Astrocyte of the spinal cord (primary cell): ENCODE measurements around the gene CELF1.
A peak's percentile ranks its signal among the peaks of the same experiment; 100 is the strongest.
"Not testable (repeated sequence)": the region's sequence is repeated elsewhere in the genome, so short reads cannot be mapped to it uniquely, and the experiment has no call there.

Experiments used
- DNase-seq: peaks from one replicate; pipeline ENCODE4 v3.0.0; 2011; ENCODE audit warnings: low read depth, low spot score
- H3K4me3 ChIP-seq: 2 replicates; pipeline ENCODE4 v1.5.1; 2011; ENCODE audit warnings: low read depth, mild to moderate bottlenecking, low read length, moderate library complexity
- CTCF ChIP-seq: IDR thresholded peaks from 2 replicates; pipeline ENCODE4 v1.5.1; 2012; ENCODE audit warnings: low read depth, mild to moderate bottlenecking, low read length, inconsistent platforms
- in situ Hi-C: cut with HindIII; loops from 2 replicates; pipeline ENCODE4 v1.10.0; 2017; ENCODE audit warnings: low sequenced_read_pairs

CELF1 gene

GRCh38 chr11:47454258-47454671 is 98.7 kb downstream of the CELF1 start:
- in situ Hi-C loops, H3K4me3 ChIP-seq: not testable (repeated sequence)
- peak; percentile 85 for DNase-seq
- TF ChIP-seq CTCF, result peak; percentile 92

GRCh38 chr11:47453365-47453764 is 99.6 kb downstream of the CELF1 start:
- no peak for TF ChIP-seq CTCF
- in situ Hi-C loops, result no loop called here
- H3K4me3 ChIP-seq, result no peak overlapping the region
- no peak for DNase-seq

- in situ Hi-C loops, result no loop called here
- TF ChIP-seq CTCF, result no peak
- DNase-seq, result no peak
- no peak overlapping the region for H3K4me3 ChIP-seq
Observed at GRCh38 chr11:47451990-47452389, 100.9 kb downstream of the CELF1 start.

GRCh38 chr11:47451436-47451835 is 101.5 kb downstream of the CELF1 start:
- no peak overlapping the region for H3K4me3 ChIP-seq
- DNase-seq, result no peak
- TF ChIP-seq CTCF, result no peak
- in situ Hi-C loops, result no loop called here

- H3K4me3 ChIP-seq, result no peak overlapping the region
- no peak for TF ChIP-seq CTCF
- DNase-seq, result no peak
- in situ Hi-C loops, result no loop called here
Observed at GRCh38 chr11:47449541-47449940, 103.4 kb downstream of the CELF1 start.

- in situ Hi-C loops, result no loop called here
- no peak for TF ChIP-seq CTCF
- H3K4me3 ChIP-seq, result no peak within 1 kb of the TSS
- DNase-seq, result no peak
Observed at GRCh38 chr11:47448566-47449427, 104.1 kb downstream of the CELF1 start, which contains the start of gene RAPSN. RAPSN (minus strand) TSS chr11:47449136; CDS start chr11:47448964, 172 bp downstream.
